K562 (cell line): ENCODE measurements around the gene ZNF407.

ENCODE experiments used
- BCL6 ChIP-seq: fragments of 250-450 bp; sonication (Bioruptor Pico); IDR thresholded peaks from 2 replicates; pipeline ENCODE4 v1.4.0; 2020
- BRD4 ChIP-seq: fragments of 200-600 bp; sonication (generic); IDR thresholded peaks from 2 replicates; pipeline ENCODE4 v1.6.1; 2017; ENCODE audit warnings: inconsistent platforms
- EZH2 ChIP-seq: IDR thresholded peaks from 2 replicates; pipeline ENCODE4 v1.6.1; 2012; ENCODE audit warnings: low read depth, mild to moderate bottlenecking, inconsistent platforms, low read length, borderline replicate concordance
- SP2 ChIP-seq: IDR thresholded peaks from 2 replicates; pipeline ENCODE4 v1.6.1; 2011; ENCODE audit warnings: mild to moderate bottlenecking, low read depth, low read length, moderate library complexity; ENCODE audit not compliant: poor library complexity, severe bottlenecking; ENCODE audit errors: extremely low read depth
- ZNF174 ChIP-seq: fragments of 250-450 bp; sonication (Bioruptor Pico); IDR thresholded peaks from 2 replicates; pipeline ENCODE4 v1.4.0; 2020; ENCODE audit warnings: mild to moderate bottlenecking
- TF ChIP-seq, protein P1 (sequence below): sonication (generic); formaldehyde crosslinking; IDR thresholded peaks from 2 replicates; pipeline ENCODE4 v1.8.1; 2022; ENCODE audit warnings: missing genetic modification reagents
- TF ChIP-seq, protein P2 (sequence below): conservative IDR thresholded peaks from 2 replicates; pipeline ENCODE4 v1.6.1; 2011; ENCODE audit warnings: low read depth, mild to moderate bottlenecking, low read length; ENCODE audit not compliant: control insufficient read depth

- TF ChIP-seq ZNF174 (no peak), SP2 (no peak), BCL6 (CRISPR knock-in tag) (no peak), EZH2 (no peak), BRD4 (no peak)
- TF ChIP-seq, protein P1, sequence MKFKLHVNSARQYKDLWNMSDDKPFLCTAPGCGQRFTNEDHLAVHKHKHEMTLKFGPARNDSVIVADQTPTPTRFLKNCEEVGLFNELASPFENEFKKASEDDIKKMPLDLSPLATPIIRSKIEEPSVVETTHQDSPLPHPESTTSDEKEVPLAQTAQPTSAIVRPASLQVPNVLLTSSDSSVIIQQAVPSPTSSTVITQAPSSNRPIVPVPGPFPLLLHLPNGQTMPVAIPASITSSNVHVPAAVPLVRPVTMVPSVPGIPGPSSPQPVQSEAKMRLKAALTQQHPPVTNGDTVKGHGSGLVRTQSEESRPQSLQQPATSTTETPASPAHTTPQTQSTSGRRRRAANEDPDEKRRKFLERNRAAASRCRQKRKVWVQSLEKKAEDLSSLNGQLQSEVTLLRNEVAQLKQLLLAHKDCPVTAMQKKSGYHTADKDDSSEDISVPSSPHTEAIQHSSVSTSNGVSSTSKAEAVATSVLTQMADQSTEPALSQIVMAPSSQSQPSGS (CRISPR knock-in tag): no peak
- TF ChIP-seq, protein P2, sequence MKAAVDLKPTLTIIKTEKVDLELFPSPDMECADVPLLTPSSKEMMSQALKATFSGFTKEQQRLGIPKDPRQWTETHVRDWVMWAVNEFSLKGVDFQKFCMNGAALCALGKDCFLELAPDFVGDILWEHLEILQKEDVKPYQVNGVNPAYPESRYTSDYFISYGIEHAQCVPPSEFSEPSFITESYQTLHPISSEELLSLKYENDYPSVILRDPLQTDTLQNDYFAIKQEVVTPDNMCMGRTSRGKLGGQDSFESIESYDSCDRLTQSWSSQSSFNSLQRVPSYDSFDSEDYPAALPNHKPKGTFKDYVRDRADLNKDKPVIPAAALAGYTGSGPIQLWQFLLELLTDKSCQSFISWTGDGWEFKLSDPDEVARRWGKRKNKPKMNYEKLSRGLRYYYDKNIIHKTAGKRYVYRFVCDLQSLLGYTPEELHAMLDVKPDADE: no peak
These were observed 451.2 kb downstream of the ZNF407 start for GRCh38 chr18:75048776-75049454.
